ENCODE measurements around the gene CACNG6. TPM values are rescaled to one million over a fixed set of nuclear protein-coding genes. Genes with fewer than 3 reads are reported as not detected.
A peak's percentile ranks its signal among the peaks of the same experiment; 100 is the strongest.
"Not testable (repeated sequence)": the region's sequence is repeated elsewhere in the genome, so short reads cannot be mapped to it uniquely, and the experiment has no call there.

CACNG6 gene, protein sequence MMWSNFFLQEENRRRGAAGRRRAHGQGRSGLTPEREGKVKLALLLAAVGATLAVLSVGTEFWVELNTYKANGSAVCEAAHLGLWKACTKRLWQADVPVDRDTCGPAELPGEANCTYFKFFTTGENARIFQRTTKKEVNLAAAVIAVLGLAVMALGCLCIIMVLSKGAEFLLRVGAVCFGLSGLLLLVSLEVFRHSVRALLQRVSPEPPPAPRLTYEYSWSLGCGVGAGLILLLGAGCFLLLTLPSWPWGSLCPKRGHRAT
- 0.76 and 2.0 TPM in 2 replicates for total RNA-seq (2014; rRNA removed; shearing (Covaris generic))

GRCh38 chr19:53991224-53992113 lies at the start of gene CACNG6:
Gene CACNG6, plus strand, starts transcription at chr19:53991637. Its CDS starts 1,241 bp downstream, at chr19:53992878.
- H3K27me3 ChIP-seq = no peaks in the 10 kb centered on the region
- peak; percentile 94 for DNase-seq
- H3K27ac ChIP-seq = peak within 1 kb of the TSS; percentile 70
- no peaks in the 10 kb centered on the region for H3K9me3 ChIP-seq (replicated peaks)
- no peaks in the 10 kb centered on the region for H3K36me3 ChIP-seq
- peak within 1 kb of the TSS; percentile 61 for H3K4me3 ChIP-seq
- H3K4me1 ChIP-seq = peaks cover 4% of the 10 kb centered on the region; the same call in 1 of the 2 replicates

GRCh38 chr19:53942001-53942786 lies 49.2 kb upstream of the CACNG6 start:
- DNase-seq = peak; percentile 7 to 14
- no peaks in the 10 kb centered on the region for H3K36me3 ChIP-seq
- no peaks in the 10 kb centered on the region; the same call in 1 of the 2 replicates for H3K9me3 ChIP-seq (replicated peaks)
- no peaks in the 10 kb centered on the region for H3K4me1 ChIP-seq
- H3K27me3 ChIP-seq = no peaks in the 10 kb centered on the region
- H3K4me3 ChIP-seq = no peak overlapping the region
- no peak overlapping the region for H3K27ac ChIP-seq

- Histone ChIP-seq H3K9me3 (replicated peaks) (no peaks in the 10 kb centered on the region; the same call in 1 of the 2 replicates), H3K4me3 (no peak overlapping the region)
- no peak for DNase-seq
Observed at GRCh38 chr19:53944416-53944815, 47.0 kb upstream of the CACNG6 start.

GRCh38 chr19:53944933-53945332 lies 46.5 kb upstream of the CACNG6 start:
- no peaks in the 10 kb centered on the region for H3K27me3 ChIP-seq
- H3K4me3 ChIP-seq = no peak overlapping the region
- no peaks in the 10 kb centered on the region; the same call in 1 of the 2 replicates for H3K9me3 ChIP-seq (replicated peaks)
- H3K27ac ChIP-seq = no peak overlapping the region
- DNase-seq = no peak
- no peaks in the 10 kb centered on the region for H3K36me3 ChIP-seq
- H3K4me1 ChIP-seq = no peaks in the 10 kb centered on the region

More at GRCh38 chr19:53944416-53944815, 47.0 kb upstream of the CACNG6 start:
- Histone ChIP-seq H3K36me3 (no peaks in the 10 kb centered on the region), H3K27me3 (no peaks in the 10 kb centered on the region), H3K4me1 (no peaks in the 10 kb centered on the region), H3K27ac (no peak overlapping the region)

- Histone ChIP-seq H3K4me3 (peak overlapping the region; percentile 10; the same call in 1 of the 2 replicates), H3K27ac (no peak overlapping the region), H3K4me1 (no peaks in the 10 kb centered on the region), H3K36me3 (no peaks in the 10 kb centered on the region), H3K27me3 (no peaks in the 10 kb centered on the region), H3K9me3 (replicated peaks) (no peaks in the 10 kb centered on the region; the same call in 1 of the 2 replicates)
- peak; percentile 17 to 33 for DNase-seq
Observed at GRCh38 chr19:53945441-53945840, 46.0 kb upstream of the CACNG6 start.

- Histone ChIP-seq H3K9me3 (replicated peaks) (no peaks in the 10 kb centered on the region; the same call in 1 of the 2 replicates), H3K4me1 (no peaks in the 10 kb centered on the region), H3K27ac (no peak overlapping the region), H3K4me3 (peak overlapping the region; percentile 10; the same call in 1 of the 2 replicates), H3K27me3 (no peaks in the 10 kb centered on the region), H3K36me3 (no peaks in the 10 kb centered on the region)
- DNase-seq = no peak
Observed at GRCh38 chr19:53945998-53946397, 45.4 kb upstream of the CACNG6 start.

DNA sequence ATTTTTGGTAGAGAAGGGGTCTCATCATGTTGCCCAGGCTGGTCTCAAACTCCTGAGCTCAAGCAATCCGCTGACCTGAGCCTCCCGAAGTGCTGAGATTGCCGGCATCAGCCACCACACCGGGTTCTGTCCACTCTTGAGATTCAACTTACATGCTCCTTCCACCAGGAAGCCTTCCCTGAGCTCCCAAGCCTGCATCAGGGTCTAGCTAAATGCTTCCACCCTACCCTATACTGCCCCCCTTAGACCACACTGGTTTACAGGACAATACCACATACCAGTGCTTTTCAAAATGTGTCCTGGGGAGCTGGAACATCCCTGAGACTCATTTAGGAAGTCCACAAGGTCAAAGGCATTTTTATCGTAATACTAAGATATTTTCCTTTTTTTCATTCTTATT lies 43.8 kb upstream of the CACNG6 start:
- Histone ChIP-seq H3K27me3 (no peaks in the 10 kb centered on the region), H3K27ac (no peak overlapping the region), H3K4me3 (no peak overlapping the region), H3K36me3 (no peaks in the 10 kb centered on the region), H3K4me1 (no peaks in the 10 kb centered on the region), H3K9me3 (replicated peaks) (no peaks in the 10 kb centered on the region; the same call in 1 of the 2 replicates)
- peak in 1 of 2 experiments; percentile 11 for DNase-seq

- H3K27me3 ChIP-seq; H3K4me1 ChIP-seq; H3K27ac ChIP-seq; H3K9me3 ChIP-seq (replicated peaks); DNase-seq; H3K36me3 ChIP-seq; H3K4me3 ChIP-seq: not testable (repeated sequence)
Observed at GRCh38 chr19:53948611-53949010, 42.8 kb upstream of the CACNG6 start.

- no peak for DNase-seq
- Histone ChIP-seq H3K4me1 (no peaks in the 10 kb centered on the region), H3K27ac (no peak overlapping the region), H3K9me3 (replicated peaks) (no peaks in the 10 kb centered on the region), H3K27me3 (no peaks in the 10 kb centered on the region), H3K4me3 (no peak overlapping the region), H3K36me3 (no peaks in the 10 kb centered on the region)
Observed at GRCh38 chr19:53951436-53951835, 40.0 kb upstream of the CACNG6 start.

- H3K4me3 ChIP-seq = no peak overlapping the region
- H3K9me3 ChIP-seq (replicated peaks) = no peaks in the 10 kb centered on the region
- no peaks in the 10 kb centered on the region for H3K36me3 ChIP-seq
- no peak overlapping the region for H3K27ac ChIP-seq
- no peak for DNase-seq
- no peaks in the 10 kb centered on the region for H3K4me1 ChIP-seq
- no peaks in the 10 kb centered on the region for H3K27me3 ChIP-seq
Observed at GRCh38 chr19:53951947-53952346, 39.5 kb upstream of the CACNG6 start.

- no peak for DNase-seq
- Histone ChIP-seq H3K4me3 (no peak overlapping the region), H3K27ac (no peak overlapping the region), H3K36me3 (no peaks in the 10 kb centered on the region), H3K4me1 (no peaks in the 10 kb centered on the region), H3K9me3 (replicated peaks) (no peaks in the 10 kb centered on the region), H3K27me3 (0 out of 2 replicates have a peak, but pooled peaks cover 3% of the 10 kb centered on the region)
Observed at GRCh38 chr19:53953383-53953782, 38.1 kb upstream of the CACNG6 start.

DNA sequence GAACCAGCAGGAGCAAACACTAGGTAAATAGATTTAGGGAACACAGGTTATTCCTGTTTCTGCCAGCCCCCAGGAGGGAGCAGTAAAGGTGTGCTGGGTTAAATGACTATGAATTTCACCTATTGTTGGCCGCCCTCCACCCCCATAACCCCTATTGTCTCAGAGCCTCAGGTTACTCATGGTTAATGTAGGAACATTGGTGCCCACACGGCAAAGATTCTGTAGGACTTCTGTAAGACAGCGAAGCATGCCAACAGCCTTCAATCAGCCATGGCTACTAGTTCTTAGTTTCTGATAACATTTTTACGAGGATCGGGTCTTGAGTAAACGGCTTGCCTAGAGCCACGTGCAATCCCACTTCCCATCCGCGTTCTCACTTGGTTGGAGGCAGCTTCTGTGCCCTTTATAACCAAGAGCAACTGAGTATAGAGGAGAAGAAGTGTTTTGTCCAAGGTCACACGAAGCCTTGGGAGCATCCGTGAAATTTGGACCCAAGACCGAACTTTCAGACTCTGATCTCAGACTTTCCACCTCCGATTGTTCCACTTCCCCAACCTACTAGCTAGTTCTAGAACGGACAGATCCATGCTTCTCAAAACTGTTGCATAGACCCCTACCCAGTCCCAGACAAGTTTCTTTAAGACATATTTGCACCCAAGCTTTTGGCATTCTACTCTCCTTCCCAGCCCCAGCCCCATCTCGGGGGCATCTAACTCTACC lies 33.8 kb upstream of the CACNG6 start:
- Histone ChIP-seq H3K9me3 (replicated peaks) (no peaks in the 10 kb centered on the region), H3K4me1 (no peaks in the 10 kb centered on the region), H3K27ac (no peak overlapping the region), H3K4me3 (no peak overlapping the region), H3K27me3 (0 out of 2 replicates have a peak, but pooled peaks cover 3% of the 10 kb centered on the region), H3K36me3 (no peaks in the 10 kb centered on the region)
- no peak for DNase-seq

GRCh38 chr19:53958168-53958571 lies 33.3 kb upstream of the CACNG6 start:
- Histone ChIP-seq H3K4me1 (no peaks in the 10 kb centered on the region), H3K4me3 (no peak overlapping the region), H3K27ac (no peak overlapping the region), H3K36me3 (no peaks in the 10 kb centered on the region), H3K9me3 (replicated peaks) (no peaks in the 10 kb centered on the region), H3K27me3 (0 out of 2 replicates have a peak, but pooled peaks cover 3% of the 10 kb centered on the region)
- DNase-seq = peak in 1 of 2 experiments; percentile 9

All from SJCRH30 (cell line).